ENCODE results near the gene LMAN2L. TPM values are rescaled to one million over a fixed set of nuclear protein-coding genes. Genes with fewer than 3 reads are reported as not detected.
"Not testable (repeated sequence)": the region's sequence is repeated elsewhere in the genome, so short reads cannot be mapped to it uniquely, and the experiment has no call there.

The LMAN2L gene
- total RNA-seq, 1 donor from 2014 or later = 19.2 TPM

GRCh38 chr2:96668771-96669170 is 71.1 kb downstream of the LMAN2L start:
- no peak for DNase-seq (ENCODE audit: extremely low spot score, unreplicated experiment)
- Mint-ChIP-seq H3K27ac (ENCODE audit: unreplicated experiment) (no peak overlapping the region), H3K36me3 (ENCODE audit: unreplicated experiment) (no peaks in the 10 kb centered on the region), H3K9me3 (ENCODE audit: unreplicated experiment) (peaks cover 6% of the 10 kb centered on the region), H3K27me3 (ENCODE audit: unreplicated experiment) (peaks cover 6% of the 10 kb centered on the region), H3K4me3 (ENCODE audit: unreplicated experiment) (no peak overlapping the region), H3K4me1 (ENCODE audit: unreplicated experiment) (peaks cover 16% of the 10 kb centered on the region)
- TF ChIP-seq CTCF (IDR thresholded peaks at IDR 0.05) = no peak

GRCh38 chr2:96665717-96666116 is 74.1 kb downstream of the LMAN2L start:
- H3K4me3 Mint-ChIP-seq (ENCODE audit: unreplicated experiment) = peak overlapping the region; percentile 12
- not testable (repeated sequence) for H3K9me3 Mint-ChIP-seq (ENCODE audit: unreplicated experiment); DNase-seq (ENCODE audit: extremely low spot score, unreplicated experiment); H3K36me3 Mint-ChIP-seq (ENCODE audit: unreplicated experiment); H3K27me3 Mint-ChIP-seq (ENCODE audit: unreplicated experiment)
- peak overlapping the region; percentile 99 for H3K27ac Mint-ChIP-seq (ENCODE audit: unreplicated experiment)
- peaks cover 16% of the 10 kb centered on the region for H3K4me1 Mint-ChIP-seq (ENCODE audit: unreplicated experiment)

- no peak for DNase-seq (ENCODE audit: extremely low spot score, unreplicated experiment)
- H3K27me3 Mint-ChIP-seq (ENCODE audit: unreplicated experiment) = no peaks in the 10 kb centered on the region
These were observed 74.7 kb downstream of the LMAN2L start for GRCh38 chr2:96665083-96665569.

GRCh38 chr2:96664366-96664925 is 75.4 kb downstream of the LMAN2L start:
- Mint-ChIP-seq H3K9me3 (ENCODE audit: unreplicated experiment) (peaks cover 6% of the 10 kb centered on the region), H3K36me3 (ENCODE audit: unreplicated experiment) (no peaks in the 10 kb centered on the region), H3K27ac (ENCODE audit: unreplicated experiment) (peak overlapping the region; percentile 99), H3K4me1 (ENCODE audit: unreplicated experiment) (peaks cover 16% of the 10 kb centered on the region), H3K27me3 (ENCODE audit: unreplicated experiment) (no peaks in the 10 kb centered on the region), H3K4me3 (ENCODE audit: unreplicated experiment) (no peak overlapping the region)
- no peak for DNase-seq (ENCODE audit: extremely low spot score, unreplicated experiment)
- no peak for TF ChIP-seq CTCF (IDR thresholded peaks at IDR 0.05)

More at GRCh38 chr2:96665083-96665569, 74.7 kb downstream of the LMAN2L start:
- Mint-ChIP-seq H3K36me3 (ENCODE audit: unreplicated experiment) (no peaks in the 10 kb centered on the region), H3K9me3 (ENCODE audit: unreplicated experiment) (peaks cover 6% of the 10 kb centered on the region), H3K4me3 (ENCODE audit: unreplicated experiment) (peak overlapping the region; percentile 12), H3K27ac (ENCODE audit: unreplicated experiment) (peak overlapping the region; percentile 99), H3K4me1 (ENCODE audit: unreplicated experiment) (peaks cover 16% of the 10 kb centered on the region)
- no peak for TF ChIP-seq CTCF (IDR thresholded peaks at IDR 0.05)

GRCh38 chr2:96663829-96664228 is 76.0 kb downstream of the LMAN2L start:
- Mint-ChIP-seq H3K9me3 (ENCODE audit: unreplicated experiment) (peaks cover 6% of the 10 kb centered on the region), H3K4me3 (ENCODE audit: unreplicated experiment) (no peak overlapping the region), H3K4me1 (ENCODE audit: unreplicated experiment) (peaks cover 16% of the 10 kb centered on the region), H3K27me3 (ENCODE audit: unreplicated experiment) (no peaks in the 10 kb centered on the region), H3K27ac (ENCODE audit: unreplicated experiment) (peak overlapping the region; percentile 73), H3K36me3 (ENCODE audit: unreplicated experiment) (no peaks in the 10 kb centered on the region)
- TF ChIP-seq CTCF (IDR thresholded peaks at IDR 0.05) = no peak
- no peak for DNase-seq (ENCODE audit: extremely low spot score, unreplicated experiment)

Data from osteocyte (in vitro differentiated cells).